ENCODE measurements around the gene DNLZ.
A peak's percentile ranks its signal among the peaks of the same experiment; 100 is the strongest.
"Not testable (repeated sequence)": the region's sequence is repeated elsewhere in the genome, so short reads cannot be mapped to it uniquely, and the experiment has no call there.

DNLZ gene

DNA sequence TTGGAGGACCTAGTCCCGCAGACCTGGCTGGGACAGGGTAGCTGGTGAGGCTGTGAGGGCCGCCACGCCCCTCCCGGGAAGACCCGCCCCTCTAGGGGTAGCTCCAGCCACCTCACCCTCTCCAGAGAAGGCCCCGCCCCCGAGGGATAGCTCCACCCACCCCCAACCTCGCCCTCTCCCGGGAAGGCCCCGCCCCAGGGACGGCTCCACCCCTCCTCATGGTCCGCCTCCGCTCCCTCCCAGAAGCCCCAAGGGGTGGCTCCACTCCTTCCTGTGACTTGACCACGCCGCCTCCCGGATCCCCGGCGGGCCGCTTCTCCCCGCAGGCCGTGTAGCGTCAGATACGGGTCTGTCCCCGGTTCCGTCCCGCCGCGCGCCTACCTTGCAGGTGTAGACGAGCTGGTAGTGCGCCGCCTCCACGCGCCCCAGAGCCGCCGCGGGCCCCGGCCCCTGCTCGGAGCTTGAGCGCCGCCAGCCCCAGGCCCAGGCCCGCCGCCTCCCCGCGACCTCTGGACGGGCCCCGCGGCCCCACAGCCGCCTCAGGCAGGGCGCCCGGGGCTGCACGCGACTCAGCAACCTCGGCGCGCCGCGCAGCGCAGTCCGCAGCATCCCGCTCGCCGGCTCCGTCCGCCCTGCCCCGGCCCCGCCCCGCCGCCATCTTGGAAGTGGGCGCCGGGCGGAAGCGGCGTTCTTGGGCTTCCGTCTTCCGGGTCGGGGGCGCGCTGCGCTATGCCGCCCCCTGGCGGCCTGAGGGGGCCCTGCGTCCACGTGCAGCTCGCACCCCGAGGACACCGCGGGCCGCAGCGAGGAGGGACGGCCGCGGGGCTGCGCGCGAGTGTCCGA lies at the start of gene DNLZ:
Gene DNLZ (minus strand): TSS at position 639 of the 843 bp plus-strand sequence. CDS start 30 bp downstream, at position 609.
- peak within 1 kb of the TSS; percentile 86 for H3K4me3 ChIP-seq (ENCODE audit: low read depth, low read length)
- TF ChIP-seq, protein P1, sequence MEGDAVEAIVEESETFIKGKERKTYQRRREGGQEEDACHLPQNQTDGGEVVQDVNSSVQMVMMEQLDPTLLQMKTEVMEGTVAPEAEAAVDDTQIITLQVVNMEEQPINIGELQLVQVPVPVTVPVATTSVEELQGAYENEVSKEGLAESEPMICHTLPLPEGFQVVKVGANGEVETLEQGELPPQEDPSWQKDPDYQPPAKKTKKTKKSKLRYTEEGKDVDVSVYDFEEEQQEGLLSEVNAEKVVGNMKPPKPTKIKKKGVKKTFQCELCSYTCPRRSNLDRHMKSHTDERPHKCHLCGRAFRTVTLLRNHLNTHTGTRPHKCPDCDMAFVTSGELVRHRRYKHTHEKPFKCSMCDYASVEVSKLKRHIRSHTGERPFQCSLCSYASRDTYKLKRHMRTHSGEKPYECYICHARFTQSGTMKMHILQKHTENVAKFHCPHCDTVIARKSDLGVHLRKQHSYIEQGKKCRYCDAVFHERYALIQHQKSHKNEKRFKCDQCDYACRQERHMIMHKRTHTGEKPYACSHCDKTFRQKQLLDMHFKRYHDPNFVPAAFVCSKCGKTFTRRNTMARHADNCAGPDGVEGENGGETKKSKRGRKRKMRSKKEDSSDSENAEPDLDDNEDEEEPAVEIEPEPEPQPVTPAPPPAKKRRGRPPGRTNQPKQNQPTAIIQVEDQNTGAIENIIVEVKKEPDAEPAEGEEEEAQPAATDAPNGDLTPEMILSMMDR (IDR thresholded peaks at IDR 0.05; ENCODE audit: borderline replicate concordance, insufficient read depth, low read depth, low read length): peak; percentile 99

DNA sequence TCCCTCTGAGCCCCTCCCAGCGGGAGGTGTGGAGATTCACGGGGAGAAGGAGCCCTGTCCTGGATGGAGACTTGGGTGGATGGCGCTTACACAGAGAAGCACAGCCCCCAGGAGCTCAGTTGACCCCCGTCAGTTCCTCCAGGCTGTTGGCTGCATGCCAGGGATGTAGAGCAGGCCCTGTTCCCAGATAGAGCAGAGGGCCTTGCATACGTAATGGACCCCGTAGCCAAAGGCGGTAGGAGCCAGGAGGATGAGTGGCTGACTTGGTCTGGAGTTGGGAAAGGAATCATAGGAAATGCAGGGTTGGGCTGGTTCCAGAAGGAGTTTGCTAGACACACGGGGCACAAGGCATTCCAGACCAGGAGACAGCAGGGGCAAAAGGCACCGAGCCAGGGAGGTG lies 49.4 kb upstream of the DNLZ start:
- H3K4me3 ChIP-seq (ENCODE audit: low read depth, low read length): no peak overlapping the region
- TF ChIP-seq, protein P1 (IDR thresholded peaks at IDR 0.05; ENCODE audit: borderline replicate concordance, insufficient read depth, low read depth, low read length): no peak

DNA sequence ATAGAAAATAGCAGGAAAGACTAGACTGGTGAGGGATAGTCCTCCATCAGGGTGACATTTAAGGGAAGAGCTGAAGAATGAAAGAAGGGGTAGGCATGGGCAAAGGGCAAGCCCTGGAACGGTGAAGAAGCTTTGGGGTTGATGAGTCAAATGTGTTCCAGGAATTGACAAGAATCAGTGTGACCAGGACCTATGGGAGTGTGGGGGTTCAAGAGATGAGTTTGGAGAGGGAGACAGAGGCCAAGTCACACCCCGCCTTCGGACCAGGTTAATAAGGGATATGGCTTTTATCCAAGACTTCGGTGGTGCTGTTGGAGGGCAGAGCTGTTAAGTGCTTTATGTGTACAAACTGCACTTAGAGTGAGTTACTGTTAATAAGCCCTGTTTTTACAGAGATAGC lies 47.8 kb upstream of the DNLZ start:
- TF ChIP-seq, protein P1 (IDR thresholded peaks at IDR 0.05; ENCODE audit: borderline replicate concordance, insufficient read depth, low read depth, low read length): no peak
- H3K4me3 ChIP-seq (ENCODE audit: low read depth, low read length): peak overlapping the region; percentile 90

DNA sequence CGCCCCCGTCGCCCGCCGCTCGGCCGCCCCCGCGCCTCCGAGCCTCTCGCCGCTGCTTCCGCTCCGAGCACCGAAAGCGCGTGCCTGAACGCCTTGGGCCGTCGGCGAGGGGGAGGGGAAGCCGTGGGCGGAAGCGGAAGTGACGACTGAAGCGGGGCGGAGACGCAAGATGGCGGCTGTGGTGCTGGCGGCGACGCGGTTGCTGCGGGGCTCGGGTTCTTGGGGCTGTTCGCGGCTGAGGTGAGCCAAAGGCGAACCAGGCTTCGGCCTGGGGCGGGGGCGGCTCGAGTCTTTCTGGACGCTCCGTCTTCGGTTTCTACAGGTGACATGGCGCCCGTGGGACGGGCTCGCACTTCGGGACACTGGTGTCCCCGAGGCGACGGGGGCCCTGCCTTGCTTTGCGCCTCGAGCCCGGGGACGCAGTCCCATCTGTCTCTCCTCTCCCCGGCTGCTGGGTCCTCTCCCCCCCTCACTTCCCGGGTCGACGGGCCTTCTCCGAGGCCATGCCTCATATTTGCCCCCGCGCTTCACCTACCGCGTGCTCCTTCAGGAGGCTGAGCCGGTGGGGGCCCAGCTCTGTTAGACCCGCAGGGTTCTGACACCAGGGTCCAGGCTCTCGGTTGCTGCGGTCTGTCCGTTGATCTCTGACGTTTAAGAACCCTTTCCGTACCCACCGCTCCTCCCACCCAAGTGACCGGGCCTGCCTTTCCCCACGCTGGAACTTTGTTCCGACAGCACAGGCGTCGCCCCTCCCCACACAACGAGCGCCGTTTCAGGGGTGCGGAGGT lies 47.1 kb upstream of the DNLZ start, which contains the start of the genes ENTR1 and PMPCA:
Gene ENTR1 (minus strand): TSS at position 115 of the 788 bp plus-strand sequence. CDS start 217 bp downstream, outside the sequence.
Gene PMPCA (plus strand): TSS at position 159 of the 788 bp plus-strand sequence. CDS start 11 bp downstream, at position 170.
- peak within 1 kb of the TSS; percentile 90 for H3K4me3 ChIP-seq (ENCODE audit: low read depth, low read length)
- TF ChIP-seq, protein P1 (IDR thresholded peaks at IDR 0.05; ENCODE audit: borderline replicate concordance, insufficient read depth, low read depth, low read length): no peak

DNA sequence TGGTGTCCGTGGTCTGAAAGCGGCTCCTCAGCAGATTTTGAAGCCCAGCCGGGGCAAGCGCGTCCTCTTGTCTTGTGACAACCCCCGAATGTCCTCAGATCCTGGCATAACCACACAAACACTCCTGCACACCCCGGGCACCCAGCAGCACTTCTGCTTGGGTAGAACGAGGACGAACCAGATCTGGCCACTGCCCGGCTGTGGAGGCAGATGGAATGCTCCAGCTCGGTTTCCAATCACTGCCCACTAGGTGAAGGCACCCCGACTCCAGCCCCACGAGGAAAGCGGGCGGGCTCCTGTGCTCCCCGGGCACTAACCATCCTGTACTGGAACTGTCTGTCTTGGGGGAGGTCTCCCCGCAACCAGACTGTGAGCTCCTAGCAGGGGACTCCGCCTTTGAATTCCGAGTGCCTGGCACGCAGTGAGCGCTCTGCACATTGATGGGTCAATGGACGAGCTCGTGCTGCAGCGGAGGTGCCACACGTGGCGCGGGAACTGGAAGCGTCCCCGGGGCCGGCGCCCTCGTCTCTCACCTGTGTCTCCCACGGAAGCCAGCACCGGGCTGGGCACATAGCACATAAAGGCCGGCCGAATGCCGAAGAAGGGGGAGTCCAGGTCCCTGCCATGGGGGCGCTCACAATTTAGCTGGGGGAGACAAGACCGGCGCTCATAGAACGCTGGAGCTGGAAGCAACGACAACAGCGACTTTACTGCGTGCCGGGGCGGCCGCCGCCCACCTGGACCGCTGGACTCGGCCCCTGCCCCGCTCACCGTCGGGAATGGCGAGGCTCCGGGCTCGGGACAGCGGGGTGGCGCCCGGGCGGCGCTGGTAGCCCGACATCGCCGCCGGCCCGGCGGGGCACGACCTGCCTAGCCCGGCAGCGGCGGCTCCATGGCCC lies 46.3 kb upstream of the DNLZ start:
- peak overlapping the region; percentile 90 for H3K4me3 ChIP-seq (ENCODE audit: low read depth, low read length)
- TF ChIP-seq, protein P1 (IDR thresholded peaks at IDR 0.05; ENCODE audit: borderline replicate concordance, insufficient read depth, low read depth, low read length): no peak

DNA sequence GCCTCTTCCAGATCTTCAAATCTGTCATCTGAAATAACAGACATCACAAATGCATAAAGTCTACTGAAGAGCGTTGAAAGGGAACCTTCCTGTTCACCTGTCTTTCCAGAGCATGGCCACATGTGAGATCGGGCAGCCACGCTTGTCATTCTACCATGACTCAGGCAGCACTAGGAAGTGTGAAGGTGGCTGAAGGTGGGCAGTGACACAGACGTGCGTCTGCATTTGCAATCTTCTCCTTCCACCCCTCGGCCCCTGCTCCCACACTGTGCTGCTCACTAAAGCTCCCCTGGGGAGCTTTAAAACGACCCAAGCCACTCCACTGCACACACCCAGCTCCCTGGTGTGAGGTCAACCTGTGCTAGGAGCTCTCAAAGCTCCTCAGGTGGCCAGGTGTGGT lies 44.4 kb upstream of the DNLZ start:
- TF ChIP-seq, protein P1 (IDR thresholded peaks at IDR 0.05; ENCODE audit: borderline replicate concordance, insufficient read depth, low read depth, low read length): no peak
- H3K4me3 ChIP-seq (ENCODE audit: low read depth, low read length): no peak overlapping the region

DNA sequence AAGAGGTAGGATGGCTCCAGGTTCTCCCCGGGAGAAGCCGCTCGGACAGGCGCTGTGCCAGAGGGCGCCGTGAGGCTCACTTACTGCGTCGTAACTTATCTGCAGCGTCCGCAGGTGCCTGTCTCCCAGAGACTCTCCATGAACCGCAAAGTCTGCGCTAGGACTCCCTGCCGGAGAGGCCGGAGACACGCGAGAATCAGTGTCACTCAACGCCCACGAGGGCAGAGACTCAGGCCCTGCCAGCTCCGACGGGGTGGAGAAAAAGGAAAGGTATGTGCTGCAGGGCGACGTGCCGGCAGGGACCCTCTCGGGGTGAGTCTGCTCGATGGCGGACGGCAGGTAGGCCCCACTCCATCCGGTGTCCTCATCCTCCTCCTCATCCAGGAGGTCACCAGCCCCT lies 43.5 kb upstream of the DNLZ start:
- not testable (repeated sequence) for H3K4me3 ChIP-seq (ENCODE audit: low read depth, low read length)

DNA sequence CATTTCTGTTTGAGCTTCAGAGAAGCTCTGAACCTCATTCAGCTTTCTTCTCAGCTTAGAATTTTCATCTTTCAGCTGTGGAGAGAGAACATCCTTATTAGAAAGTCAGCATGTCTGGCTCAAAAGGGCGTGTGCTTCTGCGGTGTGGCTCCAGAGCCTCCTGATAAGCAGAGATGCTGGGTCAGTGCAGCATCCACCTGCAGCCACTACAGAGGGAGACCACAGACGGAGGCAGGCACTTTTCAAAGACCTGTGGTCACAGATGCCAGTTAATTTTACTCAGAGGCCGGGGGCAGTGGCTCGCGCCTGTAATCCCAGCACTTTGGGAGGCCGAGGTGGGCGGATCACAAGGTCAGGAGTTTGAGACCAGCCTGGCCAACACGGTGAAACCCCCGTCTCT lies 42.4 kb upstream of the DNLZ start:
- H3K4me3 ChIP-seq (ENCODE audit: low read depth, low read length): not testable (repeated sequence)
